K562 treated with DMSO at 1 percent for 4 hours (cell line): ENCODE measurements around the gene C2orf92. TPM values are rescaled to one million over a fixed set of nuclear protein-coding genes. Genes with fewer than 3 reads are reported as not detected.

ENCODE experiments used
- total RNA-seq: library from RNA; unstranded; fragments of 300-600 nt; gene quantifications from 2 replicates; pipeline ENCODE4 v1.2.3, GENCODE V29; 2022; ENCODE audit not compliant: insufficient read depth

The C2orf92 gene
- 6.7 and 8.6 TPM in 2 replicates for total RNA-seq

GRCh38 chr2:97669448-97669847 lies at the start of gene C2orf92:
Gene C2orf92, plus strand, starts transcription at chr2:97669713. Its CDS starts 76 bp downstream, at chr2:97669789.

GRCh38 chr2:97645695-97646629 lies 23.6 kb upstream of the C2orf92 start, which contains the start of gene COX5B:
Gene COX5B, plus strand, starts transcription at chr2:97646062. Its CDS starts 25 bp downstream, at chr2:97646087.

GRCh38 chr2:97663962-97664635 lies 5.4 kb upstream of the C2orf92 start, which contains the start of gene ACTR1B:
Gene ACTR1B, minus strand, starts transcription at chr2:97664044. Its CDS starts 154 bp downstream, at chr2:97663890.

GRCh38 chr2:97713296-97714083 lies 44.0 kb downstream of the C2orf92 start, which contains the start of gene ZAP70:
Gene ZAP70, plus strand, starts transcription at chr2:97713576. Its CDS starts 10,461 bp downstream, at chr2:97724037.

Other genes starting within 250 kb of the C2orf92 start
- gene ANKRD36B, start 79.8 kb upstream of the C2orf92 start, total RNA-seq, result 1.3 and 2.5 TPM in 2 replicates
- gene COX5B, start 23.7 kb upstream of the C2orf92 start, total RNA-seq, result 499 and 518 TPM in 2 replicates
- 105 and 118 TPM in 2 replicates for gene ACTR1B, start 5.7 kb upstream of the C2orf92 start, total RNA-seq
- 0.83 and 1.9 TPM in 2 replicates for gene ZAP70, start 43.9 kb downstream of the C2orf92 start, total RNA-seq